ENCODE results near the gene ITPR2.

ITPR2 gene

GRCh38 chr12:26830783-26831551 lies 2.0 kb downstream of the ITPR2 start:
- DNase-seq = no peak
- no peaks in the 10 kb centered on the region for H3K36me3 Mint-ChIP-seq (ENCODE audit: low read depth)
- peaks cover 33% of the 10 kb centered on the region for H3K4me1 Mint-ChIP-seq
- H3K9me3 Mint-ChIP-seq = no peaks in the 10 kb centered on the region
- TF ChIP-seq CTCF (IDR thresholded peaks at IDR 0.05) = no peak
- H3K4me3 Mint-ChIP-seq = peak overlapping the region; percentile 62
- H3K27me3 Mint-ChIP-seq (ENCODE audit: low read depth, poor library complexity) = peaks cover 12% of the 10 kb centered on the region
- no peak overlapping the region for H3K27ac Mint-ChIP-seq

GRCh38 chr12:26830363-26830762 lies 2.6 kb downstream of the ITPR2 start:
- Mint-ChIP-seq H3K27me3 (ENCODE audit: low read depth, poor library complexity) (peaks cover 11% of the 10 kb centered on the region), H3K27ac (no peak overlapping the region), H3K36me3 (ENCODE audit: low read depth) (no peaks in the 10 kb centered on the region), H3K4me3 (no peak overlapping the region), H3K4me1 (peaks cover 33% of the 10 kb centered on the region), H3K9me3 (no peaks in the 10 kb centered on the region)
- DNase-seq = no peak
- no peak for TF ChIP-seq CTCF (IDR thresholded peaks at IDR 0.05)

GRCh38 chr12:26828280-26829073 lies 4.5 kb downstream of the ITPR2 start:
- Mint-ChIP-seq H3K9me3 (no peaks in the 10 kb centered on the region), H3K36me3 (ENCODE audit: low read depth) (no peaks in the 10 kb centered on the region), H3K27ac (no peak overlapping the region), H3K4me1 (peaks cover 24% of the 10 kb centered on the region), H3K27me3 (ENCODE audit: low read depth, poor library complexity) (peaks cover 5% of the 10 kb centered on the region), H3K4me3 (no peak overlapping the region)
- DNase-seq = no peak
- TF ChIP-seq CTCF (IDR thresholded peaks at IDR 0.05) = no peak

DNA sequence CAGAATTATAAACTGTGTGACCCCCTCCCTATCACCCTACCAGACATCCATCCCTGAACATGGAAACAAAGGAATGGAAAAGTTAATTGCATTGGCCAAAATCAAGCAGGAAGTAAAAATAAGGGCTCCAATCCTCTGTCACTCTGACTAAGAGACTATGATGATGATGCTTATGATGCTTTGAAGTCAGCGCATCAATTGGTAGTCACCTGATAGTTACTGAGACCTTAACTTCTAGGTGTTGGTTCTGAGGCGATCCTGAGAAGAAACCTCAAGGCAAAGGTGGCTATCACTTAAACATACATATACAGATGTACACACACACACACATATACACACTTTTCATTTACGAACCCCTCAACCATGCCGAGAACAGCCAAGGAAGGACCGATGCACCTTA lies 6.6 kb downstream of the ITPR2 start:
- DNase-seq = no peak
- Mint-ChIP-seq H3K4me3 (no peak overlapping the region), H3K36me3 (ENCODE audit: low read depth) (no peaks in the 10 kb centered on the region), H3K27me3 (ENCODE audit: low read depth, poor library complexity) (peaks cover 3% of the 10 kb centered on the region), H3K4me1 (peaks cover 15% of the 10 kb centered on the region), H3K27ac (no peak overlapping the region), H3K9me3 (no peaks in the 10 kb centered on the region)
- no peak for TF ChIP-seq CTCF (IDR thresholded peaks at IDR 0.05)

- H3K4me1 Mint-ChIP-seq = peaks cover 6% of the 10 kb centered on the region
- peaks cover 3% of the 10 kb centered on the region for H3K27me3 Mint-ChIP-seq (ENCODE audit: low read depth, poor library complexity)
- no peaks in the 10 kb centered on the region for H3K9me3 Mint-ChIP-seq
- no peak for DNase-seq
- no peaks in the 10 kb centered on the region for H3K36me3 Mint-ChIP-seq (ENCODE audit: low read depth)
- no peak overlapping the region for H3K27ac Mint-ChIP-seq
- TF ChIP-seq CTCF (IDR thresholded peaks at IDR 0.05) = no peak
- no peak overlapping the region for H3K4me3 Mint-ChIP-seq
Observed at GRCh38 chr12:26825459-26826016, 7.5 kb downstream of the ITPR2 start.

All from nephron progenitor cell (in vitro differentiated cells).